Activated B cell treated with CpG ODN at 0.5 μM for 24 hours (primary cell): Measurements from ENCODE around the gene KCNMB2. TPM values are rescaled to one million over a fixed set of nuclear protein-coding genes. Genes with fewer than 3 reads are reported as not detected.

ENCODE experiments used
- ATAC-seq: fragments of 200-7000 bp; cut with Tn5 transposase; one replicate; pipeline ENCODE4 v1.10.0; 2021; ENCODE audit warnings: low read depth, mild to moderate bottlenecking, moderate library complexity
- CTCF ChIA-PET: fragments of 350-600 bp; sonication (Branson Sonifier 250); formaldehyde crosslinking; loops from one replicate; lab custom pipeline; 2021; ENCODE audit warnings: antibody characterized with exemption; lab: Charles Lee
- POLR2A ChIA-PET: fragments of 350-600 bp; sonication (Branson Sonifier 250); formaldehyde crosslinking; loops from one replicate; lab custom pipeline; 2021; ENCODE audit warnings: antibody characterized with exemption; lab: Charles Lee
- DNase-seq: peaks from one replicate; pipeline ENCODE4 v3.0.0; 2022
- H3K27ac Mint-ChIP-seq: one replicate; pipeline ENCODE4 v1.8.0; 2020; ENCODE audit warnings: mixed read lengths
- H3K27me3 Mint-ChIP-seq: one replicate; pipeline ENCODE4 v1.8.0; 2021; ENCODE audit warnings: mixed read lengths
- H3K36me3 Mint-ChIP-seq: one replicate; pipeline ENCODE4 v1.8.0; 2021; ENCODE audit warnings: low read depth, mixed read lengths
- H3K4me1 Mint-ChIP-seq: one replicate; pipeline ENCODE4 v1.8.0; 2021; ENCODE audit warnings: mixed read lengths
- H3K4me3 Mint-ChIP-seq: one replicate; pipeline ENCODE4 v1.8.0; 2020; ENCODE audit warnings: mild to moderate bottlenecking, mixed read lengths
- H3K9me3 Mint-ChIP-seq: one replicate; pipeline ENCODE4 v1.8.0; 2020; ENCODE audit warnings: mixed read lengths
- intact Hi-C: fragments of 100-400 bp; cut with micrococcal nuclease; formaldehyde crosslinking; loops from one replicate; pipeline ENCODE4 v1.15.1; 2024
- total RNA-seq: library from RNA; stranded (reverse); gene quantifications from 2 replicates; pipeline ENCODE4 v1.2.3, GENCODE V29; 2022
- TF ChIP-seq, protein P1 (sequence below): fragments of 200-600 bp; IDR thresholded peaks from one replicate; pipeline ENCODE4 v1.8.0; 2022; ENCODE audit warnings: antibody characterized with exemption, mild to moderate bottlenecking

KCNMB2 gene
- total RNA-seq, 1 donor from 2014 or later, result not detected

DNA sequence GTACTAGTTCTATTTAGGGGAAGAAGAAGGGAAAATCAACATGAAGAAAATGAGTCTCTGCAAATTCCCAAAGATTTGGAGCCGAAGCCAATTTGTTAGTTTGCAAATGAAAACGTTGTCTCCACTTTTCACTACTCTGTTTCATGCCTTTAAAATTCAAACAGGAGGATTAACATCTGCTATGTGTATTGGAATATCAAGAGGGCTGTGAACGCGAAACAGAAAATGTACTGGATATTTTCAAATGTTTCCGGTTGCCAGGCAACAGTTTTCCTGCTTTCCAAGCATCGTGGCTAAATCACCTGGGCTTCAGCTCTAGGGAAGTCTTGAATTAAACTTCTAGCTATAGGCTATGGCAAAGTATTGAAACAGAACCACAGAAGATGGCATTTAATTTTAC lies 172.8 kb downstream of the KCNMB2 start:
- ATAC-seq (no peak), DNase-seq (no peak)
- H3K27me3 Mint-ChIP-seq, result no peaks in the 10 kb centered on the region
- H3K4me3 Mint-ChIP-seq, result no peak overlapping the region
- no peaks in the 10 kb centered on the region for H3K36me3 Mint-ChIP-seq
- TF ChIP-seq, protein P1, sequence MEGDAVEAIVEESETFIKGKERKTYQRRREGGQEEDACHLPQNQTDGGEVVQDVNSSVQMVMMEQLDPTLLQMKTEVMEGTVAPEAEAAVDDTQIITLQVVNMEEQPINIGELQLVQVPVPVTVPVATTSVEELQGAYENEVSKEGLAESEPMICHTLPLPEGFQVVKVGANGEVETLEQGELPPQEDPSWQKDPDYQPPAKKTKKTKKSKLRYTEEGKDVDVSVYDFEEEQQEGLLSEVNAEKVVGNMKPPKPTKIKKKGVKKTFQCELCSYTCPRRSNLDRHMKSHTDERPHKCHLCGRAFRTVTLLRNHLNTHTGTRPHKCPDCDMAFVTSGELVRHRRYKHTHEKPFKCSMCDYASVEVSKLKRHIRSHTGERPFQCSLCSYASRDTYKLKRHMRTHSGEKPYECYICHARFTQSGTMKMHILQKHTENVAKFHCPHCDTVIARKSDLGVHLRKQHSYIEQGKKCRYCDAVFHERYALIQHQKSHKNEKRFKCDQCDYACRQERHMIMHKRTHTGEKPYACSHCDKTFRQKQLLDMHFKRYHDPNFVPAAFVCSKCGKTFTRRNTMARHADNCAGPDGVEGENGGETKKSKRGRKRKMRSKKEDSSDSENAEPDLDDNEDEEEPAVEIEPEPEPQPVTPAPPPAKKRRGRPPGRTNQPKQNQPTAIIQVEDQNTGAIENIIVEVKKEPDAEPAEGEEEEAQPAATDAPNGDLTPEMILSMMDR, result no peak
- no peak overlapping the region for H3K27ac Mint-ChIP-seq
- no peaks in the 10 kb centered on the region for H3K9me3 Mint-ChIP-seq
- POLR2A ChIA-PET, result no interaction called here
- intact Hi-C loops, result no loop called here
- CTCF ChIA-PET, result no interaction called here
- H3K4me1 Mint-ChIP-seq, result no peaks in the 10 kb centered on the region

DNA sequence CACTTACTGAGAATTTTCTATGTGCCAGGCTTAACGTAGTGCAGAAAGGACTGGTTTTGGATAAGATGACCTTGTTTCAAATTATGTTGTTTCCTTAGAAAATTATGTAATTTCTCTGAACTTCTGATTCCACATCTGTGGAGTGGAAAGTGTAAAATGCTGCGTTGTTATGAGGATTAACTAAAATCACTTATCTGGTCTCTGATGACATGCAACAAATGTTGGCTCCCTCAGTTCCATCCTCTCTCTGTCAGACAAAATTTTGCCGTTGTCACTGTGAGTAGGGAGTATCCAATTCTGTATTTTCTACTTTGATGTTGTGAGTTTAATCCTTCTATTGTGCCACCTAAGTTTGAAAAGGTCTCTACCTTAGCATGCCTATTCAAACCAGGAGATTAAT lies 175.5 kb downstream of the KCNMB2 start:
- H3K4me1 Mint-ChIP-seq, result no peaks in the 10 kb centered on the region
- ATAC-seq (no peak), DNase-seq (no peak)
- ChIA-PET CTCF (no interaction called here), POLR2A (no interaction called here)
- no peaks in the 10 kb centered on the region for H3K27me3 Mint-ChIP-seq
- TF ChIP-seq, protein P1, result no peak
- no peaks in the 10 kb centered on the region for H3K36me3 Mint-ChIP-seq
- H3K4me3 Mint-ChIP-seq, result no peak overlapping the region
- H3K27ac Mint-ChIP-seq, result no peak overlapping the region
- intact Hi-C loops, result no loop called here
- no peaks in the 10 kb centered on the region for H3K9me3 Mint-ChIP-seq

DNA sequence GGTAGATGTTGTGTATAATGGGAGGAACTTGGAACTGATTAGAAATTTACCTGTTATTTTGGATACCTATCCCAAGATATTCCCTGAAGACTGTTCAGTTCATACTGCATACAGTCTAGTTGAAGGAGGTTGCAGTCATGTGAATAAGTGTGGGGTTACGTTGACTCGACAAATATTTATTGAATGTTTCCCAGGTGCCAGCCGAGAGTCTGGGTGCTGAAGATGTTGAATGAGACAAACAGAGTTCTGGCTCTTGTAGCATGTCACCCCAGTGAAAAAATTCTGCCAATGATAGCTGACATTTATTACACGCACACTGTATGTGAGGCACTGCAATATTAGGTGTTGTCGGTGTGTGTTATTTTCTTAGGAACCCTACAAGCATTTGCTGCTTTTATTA lies 176.0 kb downstream of the KCNMB2 start:
- no peaks in the 10 kb centered on the region for H3K27me3 Mint-ChIP-seq
- no peaks in the 10 kb centered on the region for H3K9me3 Mint-ChIP-seq
- DNase-seq, result no peak
- intact Hi-C loops, result no loop called here
- H3K36me3 Mint-ChIP-seq, result no peaks in the 10 kb centered on the region
- H3K4me1 Mint-ChIP-seq, result no peaks in the 10 kb centered on the region
- ChIA-PET CTCF (no interaction called here), POLR2A (no interaction called here)
- TF ChIP-seq, protein P1, result no peak
- H3K27ac Mint-ChIP-seq, result no peak overlapping the region
- ATAC-seq, result no peak
- no peak overlapping the region for H3K4me3 Mint-ChIP-seq

DNA sequence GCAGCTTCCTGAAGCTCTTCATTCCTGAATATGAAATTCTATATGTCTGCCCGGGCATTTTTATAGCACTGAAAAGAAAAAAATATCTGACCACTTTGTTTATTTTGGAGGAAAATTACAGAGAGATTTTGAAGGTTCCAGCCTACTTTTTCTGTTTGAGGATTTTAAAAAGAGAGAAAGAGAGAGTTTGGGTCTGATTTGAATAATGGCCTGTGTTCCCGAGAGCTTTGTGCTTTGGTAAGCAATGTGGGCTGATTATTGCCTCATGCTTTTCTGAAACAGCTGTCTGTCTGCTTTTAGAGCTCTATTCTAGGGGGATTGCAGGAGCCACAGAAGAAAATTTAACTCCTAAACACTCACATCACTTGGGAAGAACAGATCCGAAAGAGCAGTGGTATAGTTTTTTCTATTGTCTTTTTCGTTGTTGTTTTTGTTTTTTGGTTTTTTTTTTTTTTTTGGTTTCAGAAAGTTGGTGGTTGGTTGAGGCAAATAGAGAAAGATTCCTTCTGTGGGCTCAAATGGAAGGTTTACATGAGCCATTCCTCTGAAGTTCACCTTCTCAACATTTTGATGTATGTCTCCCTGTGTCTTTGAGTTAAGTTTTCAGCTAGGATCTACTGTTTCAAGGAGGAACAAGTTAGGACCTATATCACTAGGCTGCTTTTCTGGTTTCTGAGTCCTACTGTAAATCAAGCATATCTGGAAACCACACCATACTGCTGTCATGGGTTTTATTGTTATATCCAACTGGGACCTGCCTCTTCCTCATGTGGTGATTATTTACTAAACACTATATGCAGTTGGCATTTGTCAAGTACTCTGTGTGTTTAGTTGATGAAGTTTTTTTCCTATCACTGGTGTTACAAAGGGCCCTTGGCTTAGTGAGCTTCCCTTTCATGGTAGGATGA lies 178.9 kb downstream of the KCNMB2 start:
- no peaks in the 10 kb centered on the region for H3K9me3 Mint-ChIP-seq
- CTCF ChIA-PET, result no interaction called here

DNA sequence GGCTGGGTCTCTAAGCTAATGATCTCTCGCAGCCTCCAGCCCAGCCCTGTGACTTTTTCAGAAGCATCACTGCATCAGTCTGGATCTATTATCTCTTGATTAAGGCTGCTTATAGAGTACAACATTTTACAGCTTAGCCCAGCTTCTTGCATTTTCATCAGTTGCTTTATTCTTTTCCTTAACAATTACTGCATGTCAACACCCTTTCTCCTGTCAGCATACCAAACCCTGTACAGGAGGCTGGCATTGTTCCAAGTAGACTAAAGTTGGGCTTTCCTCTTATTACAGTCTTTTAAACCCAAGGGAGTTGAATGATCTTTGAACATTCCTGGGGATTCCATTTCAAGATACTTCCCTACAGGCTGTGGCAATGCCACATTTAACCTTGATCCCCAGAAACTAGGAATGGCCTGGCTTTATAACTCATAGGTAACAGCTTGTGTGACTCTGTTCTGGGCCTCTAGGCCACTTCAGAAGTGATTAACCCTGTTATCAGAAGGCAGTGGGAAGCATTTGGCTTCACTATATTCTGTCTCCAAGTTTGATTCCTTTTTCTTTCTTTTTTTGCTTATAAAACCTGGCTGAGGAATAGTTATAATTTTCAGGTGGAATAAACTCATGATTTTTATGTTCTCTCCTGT lies 182.9 kb downstream of the KCNMB2 start:
- Mint-ChIP-seq H3K27me3 (no peaks in the 10 kb centered on the region), H3K4me1 (no peaks in the 10 kb centered on the region), H3K4me3 (no peak overlapping the region), H3K9me3 (no peaks in the 10 kb centered on the region), H3K36me3 (no peaks in the 10 kb centered on the region), H3K27ac (no peak overlapping the region)
- ChIA-PET CTCF (no interaction called here), POLR2A (no interaction called here)
- TF ChIP-seq, protein P1, result no peak
- intact Hi-C loops, result no loop called here
- ATAC-seq, result no peak
- DNase-seq, result no peak

More for the DNA sequence above, 178.9 kb downstream of the KCNMB2 start:
- DNase-seq (no peak), ATAC-seq (no peak)
- Mint-ChIP-seq H3K4me3 (no peak overlapping the region), H3K27me3 (no peaks in the 10 kb centered on the region), H3K27ac (no peak overlapping the region), H3K36me3 (no peaks in the 10 kb centered on the region), H3K4me1 (no peaks in the 10 kb centered on the region)
- intact Hi-C loops, result no loop called here
- POLR2A ChIA-PET, result no interaction called here
- TF ChIP-seq, protein P1, result no peak
